Measurements from ENCODE around the gene CLDN3. TPM values are rescaled to one million over a fixed set of nuclear protein-coding genes. Genes with fewer than 3 reads are reported as not detected.

CLDN3 gene
- not detected for total RNA-seq
- not detected for polyA plus RNA-seq

- Histone ChIP-seq H3K27ac (ENCODE audit: insufficient read depth, low read length, poor library complexity, severe bottlenecking) (no peak within 1 kb of the TSS), H3K27me3 (ENCODE audit: control insufficient read depth, insufficient read depth, low read length) (peaks cover 6% of the 10 kb centered on the region), H3K4me3 (ENCODE audit: low read depth, low read length) (no peak within 1 kb of the TSS), H3K9me3 (ENCODE audit: control insufficient read depth in 2 of 2, low read length in 2 of 2) (no peaks in the 10 kb centered on the region), H3K36me3 (ENCODE audit: control insufficient read depth, insufficient read depth, low read length) (no peaks in the 10 kb centered on the region), H3K4me1 (ENCODE audit: control insufficient read depth, insufficient read depth, low read length, poor library complexity, severe bottlenecking) (peaks cover 9% of the 10 kb centered on the region)
- Mint-ChIP-seq H3K4me3 (no peak within 1 kb of the TSS), H3K4me1 (peaks cover 0 to 10% (median 0%) of the 10 kb centered on the region in 4 donors), H3K27ac (no peak within 1 kb of the TSS), H3K9me3 (peaks cover 0 to 1% (median 0%) of the 10 kb centered on the region in 7 donors), H3K27me3 (peaks cover 42% of the 10 kb centered on the region), H3K36me3 (no peaks in the 10 kb centered on the region)
- ATAC-seq (ENCODE audit: low read depth in 2 of 2) (no peak), DNase-seq (peak in 2 of 3 donors; percentile 12 to 15)
Observed at GRCh38 chr7:73770002-73770859, at the start of gene CLDN3. CLDN3 (minus strand) TSS chr7:73770270; CDS start chr7:73770049, 221 bp downstream.

DNA sequence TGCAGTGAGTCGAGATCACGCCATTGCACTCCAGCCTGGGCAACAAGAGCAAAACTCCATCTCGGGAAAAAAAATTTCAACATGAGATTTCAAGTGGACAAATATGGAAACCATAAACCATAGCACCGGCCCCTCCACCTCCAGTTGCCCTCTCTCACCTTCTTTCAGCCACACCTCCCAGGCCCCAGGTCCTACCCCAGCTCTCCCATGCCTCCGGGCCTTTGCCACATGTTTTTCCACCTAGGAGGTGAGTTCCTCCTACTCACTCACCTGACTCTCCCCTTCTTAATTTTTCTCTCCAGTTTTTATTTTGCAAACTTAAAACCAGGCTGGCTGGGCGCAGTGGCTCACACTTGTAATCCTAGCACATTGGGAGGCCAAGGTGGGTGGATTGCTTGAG lies 47.1 kb upstream of the CLDN3 start:
- H3K36me3 Mint-ChIP-seq = no peaks in the 10 kb centered on the region

GRCh38 chr7:73815436-73815835 lies 45.4 kb upstream of the CLDN3 start:
- Mint-ChIP-seq H3K4me1 (peaks cover 0 to 4% (median 0%) of the 10 kb centered on the region in 4 donors), H3K36me3 (no peaks in the 10 kb centered on the region), H3K9me3 (peaks cover 0 to 13% (median 0%) of the 10 kb centered on the region in 7 donors), H3K4me3 (no peak overlapping the region), H3K27me3 (peaks cover 30% of the 10 kb centered on the region), H3K27ac (no peak overlapping the region)
- H3K9me3 ChIP-seq (ENCODE audit: control insufficient read depth in 2 of 2, low read length in 2 of 2) = peaks cover 8 to 10% of the 10 kb centered on the region in 2 experiments
- no peaks in the 10 kb centered on the region for H3K36me3 ChIP-seq (ENCODE audit: control insufficient read depth, insufficient read depth, low read length)
- no peaks in the 10 kb centered on the region for H3K4me1 ChIP-seq (ENCODE audit: control insufficient read depth, insufficient read depth, low read length, poor library complexity, severe bottlenecking)
- ATAC-seq (ENCODE audit: low read depth in 2 of 2) = no peak
- no peak overlapping the region for H3K4me3 ChIP-seq (ENCODE audit: low read depth, low read length)
- no peak overlapping the region for H3K27ac ChIP-seq (ENCODE audit: insufficient read depth, low read length, poor library complexity, severe bottlenecking)
- H3K27me3 ChIP-seq (ENCODE audit: control insufficient read depth, insufficient read depth, low read length) = no peaks in the 10 kb centered on the region
- no peak for DNase-seq

More for the DNA sequence above, 47.1 kb upstream of the CLDN3 start:
- DNase-seq = no peak
- H3K9me3 ChIP-seq (ENCODE audit: control insufficient read depth in 2 of 2, low read length in 2 of 2) = peaks cover 7 to 10% of the 10 kb centered on the region in 2 experiments
- peaks cover 22% of the 10 kb centered on the region for H3K27me3 Mint-ChIP-seq
- no peak overlapping the region for H3K4me3 Mint-ChIP-seq
- H3K27ac Mint-ChIP-seq = peak overlapping the region in 1 of 3 donors; percentile 26
- peaks cover 0 to 13% (median 0%) of the 10 kb centered on the region in 7 donors for H3K9me3 Mint-ChIP-seq
- peaks cover 0 to 3% (median 0%) of the 10 kb centered on the region in 4 donors for H3K4me1 Mint-ChIP-seq
- no peaks in the 10 kb centered on the region for H3K27me3 ChIP-seq (ENCODE audit: control insufficient read depth, insufficient read depth, low read length)
- no peak for ATAC-seq (ENCODE audit: low read depth in 2 of 2)
- H3K27ac ChIP-seq (ENCODE audit: insufficient read depth, low read length, poor library complexity, severe bottlenecking) = no peak overlapping the region
- H3K36me3 ChIP-seq (ENCODE audit: control insufficient read depth, insufficient read depth, low read length) = no peaks in the 10 kb centered on the region
- H3K4me3 ChIP-seq (ENCODE audit: low read depth, low read length) = no peak overlapping the region
- no peaks in the 10 kb centered on the region for H3K4me1 ChIP-seq (ENCODE audit: control insufficient read depth, insufficient read depth, low read length, poor library complexity, severe bottlenecking)

DNA sequence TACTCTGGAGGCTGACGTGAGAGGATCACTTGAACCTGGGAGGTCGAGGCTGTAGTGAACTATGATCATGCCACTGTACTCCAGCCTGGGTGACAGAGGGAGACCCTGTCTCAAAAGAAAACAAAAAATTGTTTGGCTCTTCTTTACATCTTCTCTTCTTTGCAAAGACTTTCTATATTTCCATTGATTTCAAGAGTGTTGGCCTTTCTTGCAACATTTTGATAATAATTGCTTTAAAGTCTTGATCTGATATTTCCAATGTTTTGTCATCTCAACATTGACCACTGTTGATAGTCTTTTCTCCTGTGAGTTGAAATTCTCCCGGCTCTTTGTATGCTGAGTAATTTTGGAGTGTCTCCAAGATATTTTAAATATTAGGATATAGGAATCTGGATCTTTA lies 42.9 kb upstream of the CLDN3 start:
- DNase-seq = no peak
- Histone ChIP-seq H3K4me1 (ENCODE audit: control insufficient read depth, insufficient read depth, low read length, poor library complexity, severe bottlenecking) (no peaks in the 10 kb centered on the region), H3K4me3 (ENCODE audit: low read depth, low read length) (no peak overlapping the region), H3K36me3 (ENCODE audit: control insufficient read depth, insufficient read depth, low read length) (no peaks in the 10 kb centered on the region), H3K9me3 (ENCODE audit: control insufficient read depth in 2 of 2, low read length in 2 of 2) (peaks cover 8 to 10% of the 10 kb centered on the region in 2 experiments), H3K27me3 (ENCODE audit: control insufficient read depth, insufficient read depth, low read length) (no peaks in the 10 kb centered on the region), H3K27ac (ENCODE audit: insufficient read depth, low read length, poor library complexity, severe bottlenecking) (no peak overlapping the region)
- no peak overlapping the region for H3K27ac Mint-ChIP-seq
- no peak for ATAC-seq (ENCODE audit: low read depth in 2 of 2)
- peaks cover 0 to 4% (median 0%) of the 10 kb centered on the region in 4 donors for H3K4me1 Mint-ChIP-seq
- no peak overlapping the region for H3K4me3 Mint-ChIP-seq
- peaks cover 21% of the 10 kb centered on the region for H3K27me3 Mint-ChIP-seq
- no peaks in the 10 kb centered on the region for H3K36me3 Mint-ChIP-seq
- peaks cover 0 to 13% (median 0%) of the 10 kb centered on the region in 7 donors for H3K9me3 Mint-ChIP-seq

DNA sequence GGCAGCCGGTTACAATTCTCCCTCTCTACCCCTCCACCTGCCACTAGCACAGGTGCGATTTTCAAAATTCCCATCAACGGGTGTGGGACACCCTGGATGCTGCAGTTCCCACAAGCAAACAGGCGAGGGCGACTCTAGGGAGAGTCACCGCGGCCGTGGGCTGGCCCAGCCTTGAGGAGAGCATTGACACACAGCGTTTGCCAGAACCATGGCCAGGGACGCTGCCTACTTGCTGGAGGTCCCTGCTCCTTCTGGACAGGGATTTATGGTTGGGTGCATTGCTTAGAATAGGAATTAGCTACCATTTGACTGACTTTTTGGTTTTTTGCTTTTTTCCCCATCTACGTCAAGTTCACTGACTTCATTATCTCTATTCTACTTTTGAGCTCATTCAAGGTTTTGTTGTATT lies 41.7 kb upstream of the CLDN3 start:
- Mint-ChIP-seq H3K27me3 (peaks cover 19% of the 10 kb centered on the region), H3K4me1 (peaks cover 0 to 4% (median 0%) of the 10 kb centered on the region in 4 donors), H3K9me3 (peaks cover 0 to 13% (median 0%) of the 10 kb centered on the region in 7 donors), H3K36me3 (no peaks in the 10 kb centered on the region), H3K27ac (peak overlapping the region in 1 of 3 donors; percentile 42), H3K4me3 (no peak overlapping the region)
- Histone ChIP-seq H3K4me3 (ENCODE audit: low read depth, low read length) (no peak overlapping the region), H3K4me1 (ENCODE audit: control insufficient read depth, insufficient read depth, low read length, poor library complexity, severe bottlenecking) (no peaks in the 10 kb centered on the region), H3K36me3 (ENCODE audit: control insufficient read depth, insufficient read depth, low read length) (no peaks in the 10 kb centered on the region), H3K27me3 (ENCODE audit: control insufficient read depth, insufficient read depth, low read length) (no peaks in the 10 kb centered on the region), H3K9me3 (ENCODE audit: control insufficient read depth in 2 of 2, low read length in 2 of 2) (peaks cover 8 to 10% of the 10 kb centered on the region in 2 experiments), H3K27ac (ENCODE audit: insufficient read depth, low read length, poor library complexity, severe bottlenecking) (no peak overlapping the region)
- ATAC-seq (ENCODE audit: low read depth in 2 of 2) (peak; percentile 69 to 79), DNase-seq (peak; percentile 19 to 49 (median 33))

DNA sequence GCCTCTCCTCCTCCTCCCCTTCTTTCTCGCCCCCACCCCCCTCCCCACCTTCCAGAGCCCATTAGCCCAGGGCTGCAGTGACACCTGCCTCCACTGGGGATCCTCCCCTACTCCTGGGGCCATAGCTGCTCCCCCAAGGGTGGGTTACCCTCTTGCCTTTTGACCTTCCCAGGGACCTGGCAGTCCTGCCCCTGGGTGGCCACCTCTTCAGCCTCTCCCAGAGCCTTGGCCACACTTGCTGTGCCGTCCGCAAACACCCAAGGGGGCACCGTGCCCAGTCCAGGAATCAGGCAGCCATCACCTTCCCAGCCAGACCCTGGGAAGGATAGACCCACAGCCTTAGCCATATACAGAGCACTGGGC lies 40.9 kb upstream of the CLDN3 start:
- Mint-ChIP-seq H3K27me3 (peaks cover 19% of the 10 kb centered on the region), H3K27ac (no peak overlapping the region), H3K4me1 (peaks cover 0 to 4% (median 0%) of the 10 kb centered on the region in 4 donors), H3K4me3 (no peak overlapping the region), H3K9me3 (peaks cover 0 to 13% (median 0%) of the 10 kb centered on the region in 7 donors), H3K36me3 (no peaks in the 10 kb centered on the region)
- ATAC-seq (ENCODE audit: low read depth in 2 of 2) (no peak), DNase-seq (no peak)
- Histone ChIP-seq H3K27me3 (ENCODE audit: control insufficient read depth, insufficient read depth, low read length) (no peaks in the 10 kb centered on the region), H3K27ac (ENCODE audit: insufficient read depth, low read length, poor library complexity, severe bottlenecking) (no peak overlapping the region), H3K9me3 (ENCODE audit: control insufficient read depth in 2 of 2, low read length in 2 of 2) (peaks cover 8 to 10% of the 10 kb centered on the region in 2 experiments), H3K4me1 (ENCODE audit: control insufficient read depth, insufficient read depth, low read length, poor library complexity, severe bottlenecking) (no peaks in the 10 kb centered on the region), H3K36me3 (ENCODE audit: control insufficient read depth, insufficient read depth, low read length) (no peaks in the 10 kb centered on the region), H3K4me3 (ENCODE audit: low read depth, low read length) (no peak overlapping the region)

GRCh38 chr7:73809467-73809951 lies 39.4 kb upstream of the CLDN3 start:
- peaks cover 15% of the 10 kb centered on the region for H3K27me3 Mint-ChIP-seq
- DNase-seq = no peak

More at GRCh38 chr7:73809467-73809951, 39.4 kb upstream of the CLDN3 start:
- H3K27ac Mint-ChIP-seq = no peak overlapping the region
- H3K9me3 Mint-ChIP-seq = peaks cover 0 to 12% (median 0%) of the 10 kb centered on the region in 7 donors
- ATAC-seq (ENCODE audit: low read depth in 2 of 2) = no peak
- Histone ChIP-seq H3K36me3 (ENCODE audit: control insufficient read depth, insufficient read depth, low read length) (no peaks in the 10 kb centered on the region), H3K27ac (ENCODE audit: insufficient read depth, low read length, poor library complexity, severe bottlenecking) (no peak overlapping the region), H3K27me3 (ENCODE audit: control insufficient read depth, insufficient read depth, low read length) (peaks cover 2% of the 10 kb centered on the region), H3K9me3 (ENCODE audit: control insufficient read depth in 2 of 2, low read length in 2 of 2) (peaks cover 8 to 10% of the 10 kb centered on the region in 2 experiments), H3K4me3 (ENCODE audit: low read depth, low read length) (no peak overlapping the region), H3K4me1 (ENCODE audit: control insufficient read depth, insufficient read depth, low read length, poor library complexity, severe bottlenecking) (no peaks in the 10 kb centered on the region)
- no peaks in the 10 kb centered on the region for H3K36me3 Mint-ChIP-seq
- no peak overlapping the region for H3K4me3 Mint-ChIP-seq
- peaks cover 0 to 4% (median 0%) of the 10 kb centered on the region in 4 donors for H3K4me1 Mint-ChIP-seq

All from CD4-positive, CD25-positive, alpha-beta regulatory T cell (primary cell).